OCI-LY7 (cell line): ENCODE results near the gene SAMM50. TPM values are rescaled to one million over a fixed set of nuclear protein-coding genes. Genes with fewer than 3 reads are reported as not detected.

Experiments
- BruUV-seq: library from RNA; stranded (reverse); fragments of 400-500 nt; replicated peaks from 2 replicates; lab custom pipeline; 2021; lab: Mats Ljungman, UMichigan
- CTCF ChIA-PET: fragments of 300-600 bp; sonication (Branson Sonifier 250); formaldehyde crosslinking; loops from one replicate; lab custom pipeline; 2022; ENCODE audit warnings: antibody characterized with exemption; ENCODE audit not compliant: unreplicated experiment; lab: Charles Lee
- POLR2A ChIA-PET: fragments of 300-600 bp; sonication (Branson Sonifier 250); formaldehyde crosslinking; loops from one replicate; lab custom pipeline; 2022; ENCODE audit warnings: antibody characterized with exemption; lab: Charles Lee
- DNase-seq: peaks from one replicate; pipeline ENCODE4 v3.0.0-alpha.2; 2015; ENCODE audit warnings: low spot score
- H2AFZ ChIP-seq: fragments of 200-600 bp; sonication (generic), shearing (Covaris generic); 2 replicates; pipeline ENCODE4 v1.6.1; 2014; ENCODE audit warnings: mild to moderate bottlenecking, antibody characterized with exemption, low read length, moderate library complexity
- H3K27ac ChIP-seq: fragments of 200-600 bp; sonication (generic); 2 replicates; pipeline ENCODE4 v1.5.1; 2014; ENCODE audit warnings: mixed run types, low read depth, mild to moderate bottlenecking, moderate library complexity, low read length, inconsistent platforms; ENCODE audit not compliant: poor library complexity, severe bottlenecking
- H3K36me3 ChIP-seq: fragments of 200-600 bp; sonication (generic); 2 replicates; pipeline ENCODE4 v1.6.1; 2014; ENCODE audit warnings: mild to moderate bottlenecking, antibody characterized with exemption, low read length, moderate library complexity, mixed read lengths; ENCODE audit not compliant: insufficient read depth
- H3K4me1 ChIP-seq: fragments of 200-600 bp; sonication (generic); 2 replicates; pipeline ENCODE4 v1.5.1; 2014; ENCODE audit warnings: mild to moderate bottlenecking, low read length; ENCODE audit not compliant: insufficient read depth, poor library complexity, severe bottlenecking
- H3K4me2 ChIP-seq: fragments of 200-600 bp; sonication (generic); 2 replicates; pipeline ENCODE4 v1.6.1; 2014; ENCODE audit warnings: mild to moderate bottlenecking, low read length
- H3K4me3 ChIP-seq: fragments of 200-600 bp; sonication (generic); 2 replicates; pipeline ENCODE4 v1.5.1; 2014; ENCODE audit warnings: mild to moderate bottlenecking, low read depth, low read length; ENCODE audit not compliant: poor library complexity, severe bottlenecking
- H3K79me2 ChIP-seq: fragments of 200-600 bp; sonication (generic); 2 replicates; pipeline ENCODE4 v1.6.1; 2016; ENCODE audit warnings: low read depth, mild to moderate bottlenecking, low read length, moderate library complexity, mixed read lengths; ENCODE audit not compliant: insufficient read depth
- H3K9me2 ChIP-seq: fragments of 200-600 bp; sonication (generic); 2 replicates; pipeline ENCODE4 v1.6.1; 2016; ENCODE audit warnings: mild to moderate bottlenecking, low read length, mixed read lengths; ENCODE audit not compliant: insufficient read depth
- H3K9me3 ChIP-seq: fragments of 200-600 bp; sonication (generic); 2 replicates; pipeline ENCODE4 v1.6.1; 2014; ENCODE audit warnings: mild to moderate bottlenecking, mixed run types, low read length, mixed read lengths
- H4K20me1 ChIP-seq: fragments of 200-600 bp; sonication (generic); 2 replicates; pipeline ENCODE4 v1.6.1; 2014; ENCODE audit warnings: mild to moderate bottlenecking, antibody characterized with exemption, low read length, moderate library complexity, mixed read lengths; ENCODE audit not compliant: insufficient read depth
- CTCF ChIP-seq: fragments of 200-600 bp; sonication (generic); conservative IDR thresholded peaks from 2 replicates; pipeline ENCODE4 v1.5.1; 2014; ENCODE audit warnings: mild to moderate bottlenecking, antibody characterized with exemption, low read length, moderate library complexity, mixed read lengths
- EZH2phosphoT487 ChIP-seq: fragments of 200-600 bp; sonication (generic); IDR thresholded peaks from 2 replicates; pipeline ENCODE4 v1.6.1; 2018; ENCODE audit warnings: low read depth, borderline replicate concordance, mild to moderate bottlenecking, mixed run types, antibody characterized with exemption, low read length, moderate library complexity, mixed read lengths
- intact Hi-C: fragments of 100-400 bp; cut with micrococcal nuclease; formaldehyde crosslinking; loops from one replicate; pipeline ENCODE4 v1.10.0; 2022; ENCODE audit not compliant: unreplicated experiment
- total RNA-seq, 2 experiments: library from RNA; depleted of rRNA in 1 of 2; stranded (reverse); fragments of >200 nt in 1 of 2; shearing (Covaris generic) in 1 of 2; gene quantifications; 2 replicates each; pipeline ENCODE4 v1.2.3, GENCODE V29; 2014 to 2022

The SAMM50 gene
- total RNA-seq, 2 experiments from 2014 or later = 34.6 to 72.9 TPM

- peak overlapping the region; percentile 6; the same call in 1 of the 2 replicates for H3K4me2 ChIP-seq
- TF ChIP-seq EZH2phosphoT487 (no peak), CTCF (no peak)
- ChIA-PET POLR2A (no interaction called here), CTCF (no interaction called here)
- H4K20me1 ChIP-seq = no peaks in the 10 kb centered on the region
- H3K9me3 ChIP-seq = no peaks in the 10 kb centered on the region
- no peak for DNase-seq
- H3K79me2 ChIP-seq = no peaks in the 10 kb centered on the region
- BruUV-seq = no TSS peak
- no peak overlapping the region for H3K27ac ChIP-seq
- no peak overlapping the region for H3K4me3 ChIP-seq
- H2AFZ ChIP-seq = no peak overlapping the region
- no peaks in the 10 kb centered on the region for H3K9me2 ChIP-seq
- H3K36me3 ChIP-seq = no peaks in the 10 kb centered on the region
- H3K4me1 ChIP-seq = peaks cover 25% of the 10 kb centered on the region
- intact Hi-C loops = no loop called here
These were observed 68.4 kb downstream of the SAMM50 start for GRCh38 chr22:44023404-44024287.

GRCh38 chr22:44024288-44024921 lies 69.2 kb downstream of the SAMM50 start, which contains the start of gene PARVB:
Gene PARVB (plus strand): TSS chr22:44024302. CDS start chr22:44024340, 38 bp downstream.
- Histone ChIP-seq H4K20me1 (no peaks in the 10 kb centered on the region), H3K4me3 (no peak within 1 kb of the TSS), H3K4me1 (peaks cover 25% of the 10 kb centered on the region), H3K9me2 (no peaks in the 10 kb centered on the region), H3K36me3 (no peaks in the 10 kb centered on the region), H3K4me2 (peak within 1 kb of the TSS; percentile 76; the same call in 1 of the 2 replicates), H3K79me2 (no peaks in the 10 kb centered on the region), H3K9me3 (no peaks in the 10 kb centered on the region), H3K27ac (no peak within 1 kb of the TSS), H2AFZ (no peak within 1 kb of the TSS)
- ChIA-PET POLR2A (no interaction called here), CTCF (no interaction called here)
- TF ChIP-seq CTCF = no peak
- no peak for TF ChIP-seq EZH2phosphoT487
- no TSS peak for BruUV-seq
- no peak for DNase-seq
- intact Hi-C loops = no loop called here
